Bronchial epithelial cell (primary cell): ENCODE results near the gene PDXK. TPM values are rescaled to one million over a fixed set of nuclear protein-coding genes. Genes with fewer than 3 reads are reported as not detected.

Experiments
- DNase-seq: peaks from one replicate; pipeline ENCODE4 v3.0.0-alpha.2; 2010; ENCODE audit warnings: low read depth
- FAIRE-seq: peaks from 2 replicates; lab custom pipeline; 2011; peaks lifted over from hg19 to GRCh38; lab: Jason Lieb, UNC
- H3K27me3 ChIP-seq: 2 replicates; pipeline ENCODE4 v1.5.1; 2011; ENCODE audit warnings: low read length; ENCODE audit not compliant: control insufficient read depth, insufficient read depth
- H3K36me3 ChIP-seq: 2 replicates; pipeline ENCODE4 v1.5.1; 2011; ENCODE audit warnings: low read length; ENCODE audit not compliant: control insufficient read depth, insufficient read depth
- H3K4me3 ChIP-seq: 2 replicates; pipeline ENCODE4 v1.5.1; 2011; ENCODE audit warnings: mild to moderate bottlenecking, low read depth, low read length, control low read depth
- total RNA-seq: library from RNA; depleted of rRNA; stranded (reverse); fragments of >200 nt; gene quantifications from 2 replicates; pipeline ENCODE4 v1.2.1, GENCODE V29; 2014
- TF ChIP-seq, protein P1 (sequence below): IDR thresholded peaks from 2 replicates; pipeline ENCODE4 v1.5.1; 2011; ENCODE audit warnings: mild to moderate bottlenecking, moderate library complexity, low read length, control low read depth, inconsistent platforms; ENCODE audit not compliant: insufficient read depth, severe bottlenecking

PDXK gene
- total RNA-seq, 1 donor from 2014 or later, result 591 TPM

DNA sequence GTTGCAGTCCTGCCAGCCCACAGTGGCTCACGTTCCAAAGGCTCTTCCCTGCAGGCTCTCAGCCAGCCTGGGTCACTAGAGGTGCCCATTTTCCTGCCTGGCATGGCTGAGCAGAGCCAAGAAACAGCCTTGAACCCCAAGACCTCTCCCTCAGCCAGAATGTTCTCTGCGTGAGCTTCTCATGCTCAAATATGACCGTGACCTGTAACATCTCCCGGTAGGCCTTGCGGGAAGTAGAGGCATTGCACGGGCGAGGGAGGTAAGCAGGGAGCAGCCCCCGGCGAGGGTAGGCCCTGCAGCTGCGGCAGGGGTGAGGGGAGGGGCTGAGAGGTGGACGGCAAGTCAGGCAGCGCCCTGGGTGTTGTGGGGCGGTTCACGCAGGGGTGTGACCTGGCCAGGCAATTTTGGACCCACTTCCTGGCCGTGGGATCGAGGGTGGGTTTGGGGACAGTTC lies 90.4 kb downstream of the PDXK start:
- FAIRE-seq, result no peak

DNA sequence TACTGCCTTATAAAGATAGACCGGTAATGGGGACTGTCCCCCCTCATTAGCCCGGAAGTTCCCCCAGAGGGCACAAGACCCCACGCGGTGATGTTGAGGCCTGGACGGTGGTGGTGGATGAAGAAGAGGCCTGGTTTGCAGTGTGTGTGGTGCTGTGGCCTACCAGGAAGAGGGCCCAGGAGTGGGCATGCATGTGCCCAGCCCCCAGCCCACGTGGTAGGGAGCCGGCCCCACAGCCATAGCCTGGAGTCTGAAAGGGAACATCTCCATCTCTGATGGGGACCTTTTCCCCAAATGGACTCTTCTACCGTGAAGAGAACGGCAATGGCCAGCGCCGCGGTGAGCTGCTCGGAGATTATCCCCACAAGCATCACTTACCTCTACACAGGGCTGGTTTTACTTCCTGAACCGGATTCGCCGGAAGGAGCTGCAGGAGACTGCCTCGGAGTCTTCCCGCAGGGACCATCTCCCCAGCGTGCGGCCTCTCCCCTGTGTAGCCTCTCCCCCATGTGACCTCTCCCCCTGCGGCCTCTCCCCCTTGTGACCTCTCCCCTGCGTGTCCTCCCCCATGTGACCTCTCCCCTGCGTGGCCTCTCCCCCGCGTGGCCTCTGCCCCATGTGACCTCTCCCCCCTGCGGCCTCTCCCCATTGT lies 91.0 kb downstream of the PDXK start:
- no peak overlapping the region for H3K4me3 ChIP-seq
- no peaks in the 10 kb centered on the region for H3K36me3 ChIP-seq

More for the DNA sequence above, 90.4 kb downstream of the PDXK start:
- Histone ChIP-seq H3K27me3 (no peaks in the 10 kb centered on the region), H3K36me3 (peaks cover 1% of the 10 kb centered on the region), H3K4me3 (no peak overlapping the region)
- no peak for DNase-seq
- TF ChIP-seq, protein P1, sequence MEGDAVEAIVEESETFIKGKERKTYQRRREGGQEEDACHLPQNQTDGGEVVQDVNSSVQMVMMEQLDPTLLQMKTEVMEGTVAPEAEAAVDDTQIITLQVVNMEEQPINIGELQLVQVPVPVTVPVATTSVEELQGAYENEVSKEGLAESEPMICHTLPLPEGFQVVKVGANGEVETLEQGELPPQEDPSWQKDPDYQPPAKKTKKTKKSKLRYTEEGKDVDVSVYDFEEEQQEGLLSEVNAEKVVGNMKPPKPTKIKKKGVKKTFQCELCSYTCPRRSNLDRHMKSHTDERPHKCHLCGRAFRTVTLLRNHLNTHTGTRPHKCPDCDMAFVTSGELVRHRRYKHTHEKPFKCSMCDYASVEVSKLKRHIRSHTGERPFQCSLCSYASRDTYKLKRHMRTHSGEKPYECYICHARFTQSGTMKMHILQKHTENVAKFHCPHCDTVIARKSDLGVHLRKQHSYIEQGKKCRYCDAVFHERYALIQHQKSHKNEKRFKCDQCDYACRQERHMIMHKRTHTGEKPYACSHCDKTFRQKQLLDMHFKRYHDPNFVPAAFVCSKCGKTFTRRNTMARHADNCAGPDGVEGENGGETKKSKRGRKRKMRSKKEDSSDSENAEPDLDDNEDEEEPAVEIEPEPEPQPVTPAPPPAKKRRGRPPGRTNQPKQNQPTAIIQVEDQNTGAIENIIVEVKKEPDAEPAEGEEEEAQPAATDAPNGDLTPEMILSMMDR, result no peak

DNA sequence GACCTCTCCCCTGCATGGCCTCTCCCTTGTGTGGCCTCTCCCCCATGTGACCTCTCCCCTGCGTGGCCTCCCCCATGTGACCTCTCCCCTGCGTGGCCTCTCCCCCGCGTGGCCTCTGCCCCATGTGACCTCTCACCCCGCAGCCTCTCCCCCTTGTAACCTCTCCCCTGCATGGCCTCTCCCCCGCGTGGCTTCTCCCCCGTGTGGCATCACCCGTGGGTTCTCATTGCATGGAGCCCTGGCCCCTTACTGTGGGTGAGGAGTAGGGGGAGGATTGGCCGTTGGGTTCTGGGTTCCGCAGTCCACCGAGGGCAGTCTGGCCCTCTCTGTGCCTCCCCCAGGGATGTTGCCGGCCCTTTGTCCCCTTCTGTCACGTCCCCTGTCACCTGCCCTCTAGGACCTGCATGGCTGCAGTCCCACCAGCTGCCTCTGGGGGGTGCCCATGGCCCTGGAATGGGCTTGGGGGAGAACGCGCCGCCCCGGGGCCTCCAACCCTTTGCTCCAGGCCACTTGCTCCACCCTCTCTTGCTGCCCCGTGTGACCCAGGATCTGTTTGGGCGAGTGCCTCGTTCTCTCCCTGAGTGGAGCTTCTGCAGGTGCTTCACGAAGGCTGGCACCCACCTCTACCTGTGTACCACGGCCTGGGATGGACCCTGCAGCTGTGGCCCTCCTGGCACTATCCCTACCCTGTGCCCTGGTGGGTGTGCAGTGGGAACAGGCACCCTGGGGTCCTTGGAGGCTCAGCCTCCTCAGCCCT lies 91.8 kb downstream of the PDXK start:
- Histone ChIP-seq H3K4me3 (peak overlapping the region; percentile 40), H3K36me3 (no peaks in the 10 kb centered on the region), H3K27me3 (no peaks in the 10 kb centered on the region)
- FAIRE-seq (no peak), DNase-seq (peak; percentile 40)
- TF ChIP-seq, protein P1, result peak; percentile 93

More for the DNA sequence above, 91.0 kb downstream of the PDXK start:
- no peak for DNase-seq
- TF ChIP-seq, protein P1, result no peak
- H3K27me3 ChIP-seq, result no peaks in the 10 kb centered on the region
- no peak for FAIRE-seq

DNA sequence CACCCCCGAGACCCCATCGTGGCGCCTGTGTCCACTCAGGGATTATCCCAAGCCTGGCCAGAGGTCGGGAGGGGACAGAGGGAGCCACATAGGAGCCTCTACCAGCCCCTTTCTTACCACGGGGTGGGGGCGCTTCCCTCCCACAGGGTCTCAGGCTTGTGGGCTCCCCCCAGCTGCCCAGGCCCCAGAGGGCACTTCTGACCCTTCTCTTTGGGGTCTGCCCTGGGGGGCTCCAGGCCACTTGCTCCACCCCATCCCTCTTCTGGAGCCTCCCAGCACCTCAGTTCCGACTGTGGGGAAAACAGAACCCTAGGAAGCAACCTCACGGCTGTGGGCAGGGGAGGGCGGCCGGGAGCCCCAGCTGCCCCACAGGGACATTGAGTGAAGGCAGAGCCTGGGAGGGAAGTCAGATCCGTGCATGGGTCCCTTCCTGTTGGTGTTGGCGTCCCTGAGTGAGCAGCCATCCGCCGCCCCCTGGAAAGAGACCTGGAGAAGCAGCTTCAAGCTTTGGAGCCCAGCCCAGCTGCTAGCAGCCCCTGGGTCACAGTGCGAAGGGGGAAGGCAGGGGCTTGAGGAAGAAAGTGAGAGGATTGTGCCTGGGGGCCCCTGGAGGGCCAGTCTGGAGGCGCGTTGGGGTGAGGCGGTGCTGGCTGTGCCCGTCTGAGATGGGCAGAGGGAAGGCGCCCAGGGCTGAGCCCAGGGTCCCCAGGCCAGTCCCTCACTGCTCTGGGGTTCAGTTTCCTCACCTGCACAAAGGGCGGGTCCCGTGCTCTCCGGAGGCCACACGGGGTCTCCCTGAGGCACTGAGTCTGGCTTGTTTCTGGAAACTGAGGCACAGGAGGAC lies 92.6 kb downstream of the PDXK start:
- TF ChIP-seq, protein P1, result no peak
- H3K36me3 ChIP-seq, result no peaks in the 10 kb centered on the region
- no peak for FAIRE-seq
- H3K27me3 ChIP-seq, result no peaks in the 10 kb centered on the region
- H3K4me3 ChIP-seq, result peak overlapping the region; percentile 40
- no peak for DNase-seq

Other genes with a start within 250 kb of the PDXK start
- gene HSF2BP, start 59.6 kb upstream of the PDXK start, total RNA-seq, result 5.8 and 6.6 TPM in 2 replicates
- gene RRP1B, start 59.6 kb upstream of the PDXK start, total RNA-seq, result 25.3 and 31.1 TPM in 2 replicates
- gene CSTB, start 57.2 kb downstream of the PDXK start, total RNA-seq, result 31.3 and 139 TPM in 2 replicates
- gene RRP1, start 70.4 kb downstream of the PDXK start, total RNA-seq, result 27.1 and 34.5 TPM in 2 replicates
- 40.5 and 47.5 TPM in 2 replicates for gene AGPAT3, start 146.1 kb downstream of the PDXK start, total RNA-seq